Colonic mucosa (tissue), 4 donors: ENCODE data around the gene TTC3. TPM values are rescaled to one million over a fixed set of nuclear protein-coding genes. Genes with fewer than 3 reads are reported as not detected.
"Not testable (repeated sequence)": the region's sequence is repeated elsewhere in the genome, so short reads cannot be mapped to it uniquely, and the experiment has no call there.

Experiments
- DNase-seq: peaks from one replicate; pipeline ENCODE4 v3.0.0-alpha.2; 2020
- H3K27ac ChIP-seq: fragments of 200-600 bp; one replicate; pipeline ENCODE4 v1.8.0; 2021
- H3K27me3 ChIP-seq: fragments of 200-600 bp; one replicate; pipeline ENCODE4 v1.8.0; 2021
- H3K36me3 ChIP-seq: fragments of 200-600 bp; one replicate; pipeline ENCODE4 v1.8.0; 2021
- H3K4me1 ChIP-seq: fragments of 200-600 bp; one replicate; pipeline ENCODE4 v1.8.0; 2021; ENCODE audit warnings: mild to moderate bottlenecking
- H3K4me3 ChIP-seq: fragments of 200-600 bp; one replicate; pipeline ENCODE4 v1.8.0; 2021
- H3K9ac ChIP-seq, 2 donors: one replicate each; pipeline ENCODE4 v1.7.0; 2013; ENCODE audit warnings: control low read depth in 2 of 2, low read depth in 2 of 2, low read length in 2 of 2
- H3K9me3 ChIP-seq: fragments of 200-600 bp; one replicate; pipeline ENCODE4 v1.8.0; 2021
- intact Hi-C: fragments of 100-400 bp; cut with DNase I; formaldehyde crosslinking; loops from one replicate; pipeline ENCODE4 v1.14.1; 2022
- total RNA-seq, 2 donors: library from RNA; stranded (reverse); fragmentation: NEBNext Ultra II Directional in 1 of 2; extraction: Animal tissue kit (Norgen Biotek cat#: 25700) in 1 of 2; gene quantifications; one replicate each; pipeline ENCODE4 v1.2.1, GENCODE V29; 2021
- TF ChIP-seq, protein P1 (sequence below): fragments of 200-600 bp; IDR thresholded peaks from one replicate; pipeline ENCODE4 v1.8.0; 2022; ENCODE audit warnings: antibody characterized with exemption, mild to moderate bottlenecking
- donor health status: healthy.
- donor health status: DM: no; HTN: no; CAD: no.
- donor health status: DM: no; HTN: no; CAD: no.

The TTC3 gene
- total RNA-seq, 2 donors from 2014 or later: 85.8 to 125 TPM

DNA sequence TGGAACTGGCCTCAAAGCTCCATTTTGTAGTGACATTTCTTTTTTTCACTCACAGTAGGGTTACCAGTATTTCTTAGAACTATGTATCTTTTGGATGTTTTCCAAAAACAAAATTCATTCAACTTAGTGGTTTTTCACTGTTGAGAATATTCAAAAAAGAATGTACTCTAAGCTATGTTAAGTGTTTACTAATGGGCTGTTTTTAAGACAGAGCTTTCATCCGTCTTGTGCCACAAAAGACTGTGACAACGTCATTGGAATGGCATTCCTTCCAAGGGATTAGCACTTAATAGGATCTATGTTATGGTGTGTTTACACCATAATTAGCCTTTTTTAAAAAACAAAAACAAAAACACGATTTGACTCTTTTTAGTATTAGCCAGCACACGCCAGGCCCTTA, 66.8 kb downstream of the TTC3 start:
- Histone ChIP-seq H3K9me3 (no peaks in the 10 kb centered on the region), H3K9ac (no peak overlapping the region), H3K27me3 (no peaks in the 10 kb centered on the region), H3K27ac (no peak overlapping the region), H3K4me3 (no peak overlapping the region), H3K36me3 (no peaks in the 10 kb centered on the region), H3K4me1 (no peaks in the 10 kb centered on the region)
- TF ChIP-seq, protein P1, sequence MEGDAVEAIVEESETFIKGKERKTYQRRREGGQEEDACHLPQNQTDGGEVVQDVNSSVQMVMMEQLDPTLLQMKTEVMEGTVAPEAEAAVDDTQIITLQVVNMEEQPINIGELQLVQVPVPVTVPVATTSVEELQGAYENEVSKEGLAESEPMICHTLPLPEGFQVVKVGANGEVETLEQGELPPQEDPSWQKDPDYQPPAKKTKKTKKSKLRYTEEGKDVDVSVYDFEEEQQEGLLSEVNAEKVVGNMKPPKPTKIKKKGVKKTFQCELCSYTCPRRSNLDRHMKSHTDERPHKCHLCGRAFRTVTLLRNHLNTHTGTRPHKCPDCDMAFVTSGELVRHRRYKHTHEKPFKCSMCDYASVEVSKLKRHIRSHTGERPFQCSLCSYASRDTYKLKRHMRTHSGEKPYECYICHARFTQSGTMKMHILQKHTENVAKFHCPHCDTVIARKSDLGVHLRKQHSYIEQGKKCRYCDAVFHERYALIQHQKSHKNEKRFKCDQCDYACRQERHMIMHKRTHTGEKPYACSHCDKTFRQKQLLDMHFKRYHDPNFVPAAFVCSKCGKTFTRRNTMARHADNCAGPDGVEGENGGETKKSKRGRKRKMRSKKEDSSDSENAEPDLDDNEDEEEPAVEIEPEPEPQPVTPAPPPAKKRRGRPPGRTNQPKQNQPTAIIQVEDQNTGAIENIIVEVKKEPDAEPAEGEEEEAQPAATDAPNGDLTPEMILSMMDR: no peak
- DNase-seq: no peak
- intact Hi-C loops: no loop called here

DNA sequence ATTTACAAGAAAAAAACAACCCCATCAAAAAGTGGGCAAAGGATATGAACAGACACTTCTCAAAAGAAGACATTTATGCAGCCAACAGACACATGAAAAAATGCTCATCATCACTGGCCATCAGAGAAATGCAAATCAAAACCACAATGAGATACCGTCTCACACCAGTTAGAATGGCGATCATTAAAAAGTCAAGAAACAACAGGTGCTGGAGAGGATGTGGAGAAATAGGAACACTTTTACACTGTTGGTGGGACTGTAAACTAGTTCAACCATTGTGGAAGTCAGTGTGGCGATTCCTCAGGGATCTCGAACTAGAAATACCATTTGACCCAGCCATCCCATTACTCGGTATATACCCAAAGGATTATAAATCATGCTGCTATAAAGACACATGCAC, 70.3 kb downstream of the TTC3 start:
- H3K9me3 ChIP-seq, intact Hi-C loops: not testable (repeated sequence)

DNA sequence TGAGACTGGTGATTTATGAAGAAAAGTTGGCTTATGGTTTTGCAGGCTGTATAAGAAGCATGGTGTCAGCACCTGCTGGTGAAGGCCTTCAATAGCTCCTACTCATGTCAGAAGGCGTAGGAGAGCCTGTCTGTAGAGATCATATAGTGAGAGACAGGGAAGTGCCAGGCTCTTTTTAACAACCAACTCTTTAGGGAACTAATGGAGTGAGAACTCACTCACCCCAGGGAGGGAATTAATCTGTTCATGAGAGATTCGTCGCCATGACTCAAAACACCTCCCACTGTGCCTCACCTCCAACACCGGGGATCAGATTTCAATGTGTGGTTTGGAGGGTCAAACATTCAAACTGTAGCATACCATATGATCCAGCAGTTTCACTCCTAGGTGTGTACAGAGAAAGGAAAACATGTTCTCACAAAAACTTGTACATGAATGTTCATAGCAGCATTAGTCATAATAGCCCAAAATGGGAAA, 72.6 kb downstream of the TTC3 start:
- no peaks in the 10 kb centered on the region for H3K27me3 ChIP-seq
- no peak overlapping the region for H3K4me3 ChIP-seq
- TF ChIP-seq, protein P1: no peak
- no peak overlapping the region for H3K9ac ChIP-seq
- H3K27ac ChIP-seq: no peak overlapping the region
- H3K9me3 ChIP-seq: no peaks in the 10 kb centered on the region
- DNase-seq: no peak
- intact Hi-C loops: no loop called here
- H3K4me1 ChIP-seq: no peaks in the 10 kb centered on the region
- peaks cover 6% of the 10 kb centered on the region for H3K36me3 ChIP-seq

More for the DNA sequence above, 70.3 kb downstream of the TTC3 start:
- not testable (repeated sequence) for H3K4me1 ChIP-seq, H3K9ac ChIP-seq, H3K27ac ChIP-seq, H3K4me3 ChIP-seq, DNase-seq, H3K36me3 ChIP-seq, H3K27me3 ChIP-seq

DNA sequence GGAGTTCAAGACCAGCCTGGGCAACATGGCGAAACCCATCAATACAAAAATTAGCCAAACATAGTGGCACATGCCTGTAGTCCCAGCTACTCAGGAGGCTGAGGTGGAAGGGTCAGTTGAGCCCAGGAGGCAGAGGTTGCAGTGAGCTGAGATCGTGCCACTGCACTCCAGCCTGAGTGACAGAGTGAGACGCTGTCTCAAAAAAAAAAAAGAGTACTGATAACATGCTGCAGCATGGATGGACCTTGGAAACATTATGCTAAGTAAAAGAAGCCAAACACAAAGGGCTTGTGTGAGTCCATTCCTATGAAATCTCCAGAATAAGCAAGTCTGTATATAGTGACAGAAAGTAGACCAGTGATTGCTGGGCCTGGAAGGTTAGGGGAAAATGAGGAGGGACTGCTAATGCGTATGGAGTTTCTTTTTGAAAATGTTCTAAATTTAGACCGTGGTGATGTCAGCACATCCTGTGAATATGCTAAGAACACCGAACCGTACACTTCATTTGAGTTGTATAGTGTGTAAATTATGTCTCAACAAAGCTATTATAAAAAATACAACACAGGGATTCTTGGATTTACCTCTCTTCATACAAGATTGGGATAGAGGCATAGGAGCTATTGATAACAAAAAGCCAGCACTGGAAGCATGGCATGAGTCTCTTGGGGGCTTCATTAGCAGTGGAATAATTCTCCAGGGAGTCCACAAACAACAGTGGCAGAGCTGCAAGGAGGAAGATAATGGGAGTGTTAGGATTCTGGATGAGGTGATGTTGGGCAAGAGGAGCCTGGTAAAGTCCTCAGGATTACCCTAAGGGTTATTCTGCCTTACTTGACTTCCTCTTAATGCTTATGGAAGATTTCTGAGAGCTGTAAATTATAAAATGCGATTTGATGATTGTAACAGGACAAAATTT, 73.5 kb downstream of the TTC3 start:
- intact Hi-C loops: no loop called here
- no peaks in the 10 kb centered on the region for H3K9me3 ChIP-seq
- no peak overlapping the region for H3K27ac ChIP-seq
- peaks cover 6% of the 10 kb centered on the region for H3K36me3 ChIP-seq
- DNase-seq: no peak
- H3K27me3 ChIP-seq: no peaks in the 10 kb centered on the region
- no peak overlapping the region for H3K4me3 ChIP-seq
- H3K4me1 ChIP-seq: no peaks in the 10 kb centered on the region
- H3K9ac ChIP-seq: no peak overlapping the region
- TF ChIP-seq, protein P1: no peak

DNA sequence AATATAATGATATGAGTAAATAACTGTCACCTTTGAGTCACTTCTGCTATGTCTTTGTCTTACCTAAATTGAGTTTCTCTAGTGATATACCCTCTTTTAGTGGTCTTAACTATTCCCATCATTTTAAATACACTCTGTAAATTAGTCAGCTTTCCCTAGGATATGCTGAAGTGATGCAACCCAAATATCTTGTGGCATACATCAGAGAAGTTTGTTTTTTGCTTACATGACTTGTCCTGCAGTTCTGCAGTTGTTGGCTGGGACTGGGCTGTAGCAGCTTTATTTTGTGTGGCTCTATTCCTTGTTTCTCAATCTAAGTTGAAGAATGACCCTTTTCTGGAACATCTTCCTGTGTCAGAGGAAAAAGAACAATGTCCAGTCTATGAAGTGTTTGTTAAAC, 76.4 kb downstream of the TTC3 start:
- Histone ChIP-seq H3K27ac (no peak overlapping the region), H3K27me3 (no peaks in the 10 kb centered on the region), H3K4me3 (no peak overlapping the region), H3K9me3 (no peaks in the 10 kb centered on the region), H3K9ac (no peak overlapping the region), H3K4me1 (peaks cover 3% of the 10 kb centered on the region), H3K36me3 (peaks cover 6% of the 10 kb centered on the region)
- intact Hi-C loops: no loop called here
- no peak for DNase-seq
- TF ChIP-seq, protein P1: no peak
